ENCODE measurements around the gene CDK18.

CDK18 gene

GRCh38 chr1:205517763-205518162 is 13.3 kb downstream of the CDK18 start:
- H3K4me3 ChIP-seq (ENCODE audit: low read depth, low read length) = no peak overlapping the region
- CTCF ChIA-PET = interaction anchor here (1.2 to 3.7 kb wide), 4 partner anchors 28 to 164 kb away, joined by 4 to 18 read pairs (median 8); no protein-coding TSS in a partner anchor
- TF ChIP-seq ZNF211 (tag by site-specific recombination; IDR thresholded peaks at IDR 0.05; ENCODE audit: low read depth) = no peak
- peak; percentile 95 for TF ChIP-seq ZNF623 (tag by site-specific recombination; IDR thresholded peaks at IDR 0.05)
- TF ChIP-seq ZNF785 (tag by site-specific recombination; IDR thresholded peaks at IDR 0.05) = no peak
- TF ChIP-seq ZIC2 (tag by site-specific recombination; IDR thresholded peaks at IDR 0.05) = peak; percentile 76
- no peak for TF ChIP-seq ZNF324 (tag by site-specific recombination; IDR thresholded peaks at IDR 0.05)
- TF ChIP-seq ZNF600 (tag by site-specific recombination; IDR thresholded peaks at IDR 0.05) = peak; percentile 38; the same call in 1 of the 2 replicates
- TF ChIP-seq BCL6B (tag by site-specific recombination; IDR thresholded peaks at IDR 0.05) = no peak
- H3K9me3 ChIP-seq (ENCODE audit: control insufficient read depth, insufficient read depth, low read depth, low read length) = no peaks in the 10 kb centered on the region
- no peak overlapping the region for H3K27ac ChIP-seq (ENCODE audit: extremely low read depth, low read depth, low read length)
- POLR2A ChIA-PET = no interaction called here
- H3K36me3 ChIP-seq (ENCODE audit: control insufficient read depth in 2 of 2, insufficient read depth in 1 of 2, low read length in 2 of 2) = no peaks in the 10 kb centered on the region
- H3K4me1 ChIP-seq (ENCODE audit: control insufficient read depth, insufficient read depth, low read length) = peaks cover 8% of the 10 kb centered on the region

- 0 out of 2 replicates have a peak, but pooled peaks have one; percentile 54 for TF ChIP-seq ZNF366 (tag by site-specific recombination; conservative IDR thresholded peaks at IDR 0.05)
- TF ChIP-seq ZIC2 (tag by site-specific recombination; IDR thresholded peaks at IDR 0.05) = peak; percentile 98
- TF ChIP-seq GLIS1 (tag by site-specific recombination; IDR thresholded peaks at IDR 0.05) = peak; percentile 90
- no peak for TF ChIP-seq ZBTB26 (tag by site-specific recombination; optimal IDR thresholded peaks at IDR 0.05)
- Histone ChIP-seq H3K4me1 (ENCODE audit: control insufficient read depth, insufficient read depth, low read length) (peaks cover 8% of the 10 kb centered on the region), H3K9me3 (ENCODE audit: control insufficient read depth, insufficient read depth, low read depth, low read length) (no peaks in the 10 kb centered on the region), H3K27ac (ENCODE audit: extremely low read depth, low read depth, low read length) (no peak overlapping the region), H3K4me3 (ENCODE audit: low read depth, low read length) (no peak overlapping the region), H3K36me3 (ENCODE audit: control insufficient read depth in 2 of 2, insufficient read depth in 1 of 2, low read length in 2 of 2) (no peaks in the 10 kb centered on the region)
- CTCF ChIA-PET = interaction anchor here (0.5 to 9.1 kb wide), 4 partner anchors 10 to 126 kb away, joined by 3 to 459 read pairs (median 7); no protein-coding TSS in a partner anchor
- POLR2A ChIA-PET = no interaction called here
Measured at GRCh38 chr1:205518661-205519540, 14.4 kb downstream of the CDK18 start.

GRCh38 chr1:205519541-205520131 is 15.2 kb downstream of the CDK18 start:
- H3K4me3 ChIP-seq (ENCODE audit: low read depth, low read length) = no peak overlapping the region
- H3K4me1 ChIP-seq (ENCODE audit: control insufficient read depth, insufficient read depth, low read length) = peaks cover 8% of the 10 kb centered on the region
- peaks cover 0 to 2% of the 10 kb centered on the region in 2 experiments; a peak in 1 of 3 replicates for H3K36me3 ChIP-seq (ENCODE audit: control insufficient read depth in 2 of 2, insufficient read depth in 1 of 2, low read length in 2 of 2)
- H3K27ac ChIP-seq (ENCODE audit: extremely low read depth, low read depth, low read length) = no peak overlapping the region
- POLR2A ChIA-PET = no interaction called here
- CTCF ChIA-PET = interaction anchor here (0.6 to 9.1 kb wide), 4 partner anchors 9 to 165 kb away, joined by 3 to 459 read pairs (median 7); no protein-coding TSS in a partner anchor
- H3K9me3 ChIP-seq (ENCODE audit: control insufficient read depth, insufficient read depth, low read depth, low read length) = no peaks in the 10 kb centered on the region
- no peak for TF ChIP-seq ZNF513 (tag by site-specific recombination; IDR thresholded peaks at IDR 0.05)
- no peak for TF ChIP-seq ZFP41 (tag by site-specific recombination; IDR thresholded peaks at IDR 0.05; ENCODE audit: borderline replicate concordance)
- TF ChIP-seq ZNF514 (tag by site-specific recombination; IDR thresholded peaks at IDR 0.05) = no peak
- no peak for TF ChIP-seq ZNF621 (tag by site-specific recombination; IDR thresholded peaks at IDR 0.05)
- TF ChIP-seq ZNF785 (tag by site-specific recombination; IDR thresholded peaks at IDR 0.05) = no peak
- peak; percentile 51 for TF ChIP-seq KLF9 (tag by site-specific recombination; IDR thresholded peaks at IDR 0.05; ENCODE audit: low read depth)
- TF ChIP-seq SCRT2 (tag by site-specific recombination; IDR thresholded peaks at IDR 0.05) = peak; percentile 90
- TF ChIP-seq ZNF777 (tag by site-specific recombination; IDR thresholded peaks at IDR 0.05; ENCODE audit: borderline replicate concordance) = no peak
- TF ChIP-seq YY1 (tag by site-specific recombination; IDR thresholded peaks at IDR 0.05) = no peak
- TF ChIP-seq ZBTB26 (tag by site-specific recombination; optimal IDR thresholded peaks at IDR 0.05) = no peak
- TF ChIP-seq PRDM4 (tag by site-specific recombination; IDR thresholded peaks at IDR 0.05) = no peak

Measured in HEK293 (cell line).